AG09309 (cell line): ENCODE results near the gene ALG6.

Source experiments
- DNase-seq: peaks from one replicate; pipeline ENCODE4 v3.0.0-alpha.2; 2010; ENCODE audit warnings: low read depth
- H3K4me3 ChIP-seq: 2 replicates; pipeline ENCODE4 v1.5.1; 2011; ENCODE audit warnings: mild to moderate bottlenecking, low read depth, low read length, moderate library complexity; ENCODE audit not compliant: control insufficient read depth
- TF ChIP-seq, protein P1 (sequence below): IDR thresholded peaks from 2 replicates; pipeline ENCODE4 v1.5.1; 2011; ENCODE audit warnings: mild to moderate bottlenecking, low read depth, low read length, inconsistent platforms; ENCODE audit not compliant: insufficient read depth, control insufficient read depth; ENCODE audit errors: missing control alignments

Gene ALG6

DNA sequence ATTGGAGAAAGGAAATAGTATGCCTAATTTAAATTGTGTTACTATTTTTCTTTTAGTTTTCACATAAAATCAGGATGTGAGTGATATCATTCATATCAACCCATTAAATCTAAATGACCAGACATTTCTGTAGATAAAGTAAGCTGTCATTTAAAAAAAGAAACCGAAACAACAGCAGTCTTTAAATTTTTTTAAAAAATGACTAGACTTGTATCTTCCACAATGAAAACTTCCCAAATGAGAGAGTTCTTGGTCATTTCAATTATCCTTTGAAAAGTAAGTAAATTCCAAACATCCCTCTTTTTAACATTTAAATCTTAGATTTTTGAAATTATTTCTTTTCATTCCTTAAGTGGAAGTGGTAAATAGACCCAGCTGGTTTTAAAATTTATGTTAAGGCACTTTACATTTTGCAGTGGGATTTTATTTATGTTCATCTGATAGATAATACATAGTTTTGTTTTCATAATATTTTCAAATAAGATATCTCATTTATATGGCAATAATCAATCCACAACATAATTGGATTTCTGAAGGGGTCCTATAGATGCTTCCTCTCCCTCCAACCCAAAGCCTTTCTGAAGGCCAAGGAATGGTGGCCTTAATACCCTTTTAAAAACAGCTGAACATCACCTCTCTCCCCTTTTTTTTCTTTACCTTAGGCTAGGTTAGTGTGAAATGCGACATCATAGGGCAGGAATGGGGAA, 42.0 kb upstream of the ALG6 start:
- no peak overlapping the region for H3K4me3 ChIP-seq
- TF ChIP-seq, protein P1, sequence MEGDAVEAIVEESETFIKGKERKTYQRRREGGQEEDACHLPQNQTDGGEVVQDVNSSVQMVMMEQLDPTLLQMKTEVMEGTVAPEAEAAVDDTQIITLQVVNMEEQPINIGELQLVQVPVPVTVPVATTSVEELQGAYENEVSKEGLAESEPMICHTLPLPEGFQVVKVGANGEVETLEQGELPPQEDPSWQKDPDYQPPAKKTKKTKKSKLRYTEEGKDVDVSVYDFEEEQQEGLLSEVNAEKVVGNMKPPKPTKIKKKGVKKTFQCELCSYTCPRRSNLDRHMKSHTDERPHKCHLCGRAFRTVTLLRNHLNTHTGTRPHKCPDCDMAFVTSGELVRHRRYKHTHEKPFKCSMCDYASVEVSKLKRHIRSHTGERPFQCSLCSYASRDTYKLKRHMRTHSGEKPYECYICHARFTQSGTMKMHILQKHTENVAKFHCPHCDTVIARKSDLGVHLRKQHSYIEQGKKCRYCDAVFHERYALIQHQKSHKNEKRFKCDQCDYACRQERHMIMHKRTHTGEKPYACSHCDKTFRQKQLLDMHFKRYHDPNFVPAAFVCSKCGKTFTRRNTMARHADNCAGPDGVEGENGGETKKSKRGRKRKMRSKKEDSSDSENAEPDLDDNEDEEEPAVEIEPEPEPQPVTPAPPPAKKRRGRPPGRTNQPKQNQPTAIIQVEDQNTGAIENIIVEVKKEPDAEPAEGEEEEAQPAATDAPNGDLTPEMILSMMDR, result no peak
- no peak for DNase-seq

DNA sequence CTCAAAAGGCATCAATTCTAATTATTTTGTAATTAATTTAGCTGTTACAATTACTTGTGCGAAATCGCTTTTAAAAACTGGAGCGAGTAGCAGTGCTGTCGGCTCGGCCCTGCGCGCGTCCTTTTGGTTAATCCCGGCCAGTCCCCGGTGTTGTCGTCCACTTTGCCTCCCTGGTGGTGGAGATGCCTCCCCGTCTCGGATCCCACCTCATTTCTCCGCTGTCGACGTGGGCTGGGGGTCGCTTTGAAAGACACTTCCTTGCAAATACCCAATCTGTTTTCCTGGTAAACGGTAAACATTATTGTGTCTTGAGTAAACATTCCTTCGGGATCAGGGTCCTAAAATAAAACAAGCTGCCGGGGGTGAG, 41.3 kb upstream of the ALG6 start:
- H3K4me3 ChIP-seq, result no peak overlapping the region
- TF ChIP-seq, protein P1, result no peak
- DNase-seq, result no peak

DNA sequence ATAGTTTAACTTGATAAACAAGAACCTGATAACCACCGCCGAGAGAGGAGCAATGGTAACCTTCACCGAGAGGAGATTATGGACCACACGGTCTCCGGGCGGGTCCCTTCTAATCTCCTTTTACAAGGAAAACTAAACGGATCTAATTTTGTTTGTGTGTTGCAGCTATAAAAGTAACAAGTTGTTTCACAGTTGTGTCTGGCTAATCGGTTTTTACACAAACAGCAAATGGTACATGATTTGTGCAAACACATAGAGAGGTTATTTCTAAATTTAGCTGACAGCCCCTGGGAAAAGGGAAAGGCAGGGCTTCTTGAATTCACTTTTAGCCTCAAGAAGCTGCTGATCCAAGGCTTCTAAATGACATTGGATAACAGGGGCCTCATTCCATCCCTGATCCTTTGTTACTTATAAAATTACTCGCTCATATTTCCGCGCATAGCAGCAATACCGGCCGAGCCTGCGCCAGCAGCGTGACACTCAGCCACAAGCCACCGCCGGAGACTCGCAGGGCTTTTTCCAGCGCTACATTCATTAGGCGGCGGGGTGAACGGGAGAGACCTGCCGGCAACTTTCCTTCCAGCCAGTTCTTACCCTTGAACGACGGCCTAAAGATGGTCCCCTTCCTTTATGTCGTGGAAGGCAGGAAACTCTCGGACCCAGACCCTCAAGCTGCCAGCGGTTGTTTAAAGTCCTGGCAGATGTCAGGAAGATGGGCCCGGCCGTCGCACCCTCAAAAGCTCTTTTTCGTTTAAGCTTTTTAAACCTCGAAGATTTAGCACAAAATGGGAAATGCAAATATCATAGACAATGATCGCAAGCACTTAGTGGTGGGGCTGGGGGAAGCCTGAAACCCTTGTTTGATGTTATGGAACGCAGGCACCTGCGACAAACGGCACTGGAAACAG, 40.7 kb upstream of the ALG6 start:
- DNase-seq, result no peak
- TF ChIP-seq, protein P1, result no peak
- no peak overlapping the region for H3K4me3 ChIP-seq

DNA sequence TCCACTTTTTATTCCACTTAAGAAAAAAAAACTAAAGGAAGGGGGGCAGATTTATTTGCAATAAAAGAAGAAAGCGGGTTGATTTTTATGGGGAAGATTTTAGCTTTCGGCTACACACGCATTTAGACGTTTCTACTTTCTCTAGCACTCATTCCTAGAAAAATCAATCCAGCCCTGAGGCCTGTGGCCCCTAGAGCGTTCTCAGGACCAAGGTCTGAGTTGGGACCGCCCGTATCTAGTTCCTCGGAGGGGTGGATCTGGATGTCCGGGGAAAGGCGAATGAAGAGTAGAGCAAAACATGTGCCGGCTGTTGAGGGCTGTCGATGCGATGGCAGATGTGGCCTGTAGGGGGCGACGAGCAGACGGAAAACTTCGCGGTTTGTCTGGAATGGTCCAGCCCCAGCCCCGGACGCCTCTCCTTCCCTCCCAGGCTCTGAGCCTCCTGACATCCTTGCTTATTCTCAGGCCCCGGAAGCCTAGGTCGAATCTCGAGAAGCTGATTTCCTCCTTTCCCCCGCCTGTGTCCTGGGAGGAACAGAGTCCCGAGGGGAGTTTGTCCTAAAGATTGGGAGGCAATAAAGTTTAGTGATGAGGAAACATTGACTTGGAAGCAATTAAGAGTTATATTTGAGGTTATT, 39.9 kb upstream of the ALG6 start:
- TF ChIP-seq, protein P1, result peak; percentile 84
- no peak for DNase-seq
- H3K4me3 ChIP-seq, result no peak overlapping the region

DNA sequence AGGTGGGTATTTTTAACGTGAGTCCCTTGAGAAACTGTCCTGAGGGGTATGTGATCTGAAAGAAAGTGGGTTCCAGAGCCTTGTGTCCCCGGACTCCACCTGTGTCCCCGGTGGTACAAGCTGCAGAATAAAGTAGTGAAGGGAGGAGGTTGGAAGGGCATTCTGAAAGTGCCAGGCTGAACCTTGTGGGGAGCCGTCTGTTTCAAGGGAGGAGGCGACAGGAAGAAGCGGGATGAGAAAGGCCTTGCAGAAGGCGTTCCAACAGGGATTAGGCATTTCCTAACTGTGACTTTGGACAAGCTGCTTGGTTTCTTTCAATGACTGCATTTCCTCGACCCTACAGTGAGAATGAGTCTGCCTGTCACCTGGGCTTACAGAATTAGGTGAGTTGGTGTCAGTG, 39.3 kb upstream of the ALG6 start:
- no peak for DNase-seq
- TF ChIP-seq, protein P1, result no peak
- no peak overlapping the region for H3K4me3 ChIP-seq

DNA sequence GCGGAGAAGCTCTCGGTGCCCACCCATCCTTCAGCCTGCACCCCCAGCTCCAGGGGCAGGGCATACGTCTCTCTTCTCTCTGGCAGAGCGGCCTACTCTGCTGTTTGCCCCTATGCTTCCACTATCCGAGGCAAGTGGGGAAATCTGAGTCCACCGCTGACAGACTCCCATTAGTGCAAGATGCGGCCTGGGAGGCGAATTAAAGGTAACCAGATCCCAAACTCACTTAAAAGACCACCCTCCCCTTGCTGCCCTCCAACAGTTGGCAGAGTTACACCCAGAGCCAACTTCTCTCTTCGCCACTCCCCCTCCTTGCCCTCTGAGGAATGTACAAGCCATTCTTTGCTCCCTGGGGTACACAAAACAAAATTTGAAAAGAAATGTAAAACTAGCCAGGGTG, 38.6 kb upstream of the ALG6 start:
- TF ChIP-seq, protein P1, result no peak
- H3K4me3 ChIP-seq, result no peak overlapping the region

More for the DNA sequence above, 38.6 kb upstream of the ALG6 start:
- no peak for DNase-seq
